HepG2 (cell line): Measurements from ENCODE around the gene VRK3. TPM values are rescaled to one million over a fixed set of nuclear protein-coding genes. Genes with fewer than 3 reads are reported as not detected.

Source experiments
- ARNT ChIP-seq: fragments of 450-650 bp; IDR thresholded peaks from 2 replicates; pipeline ENCODE4 v1.6.1; 2017
- ATM ChIP-seq: fragments of 450-650 bp; IDR thresholded peaks from 2 replicates; pipeline ENCODE4 v1.7.1; 2017; ENCODE audit warnings: mild to moderate bottlenecking, borderline replicate concordance
- CAMTA2 ChIP-seq: sonication (generic); formaldehyde crosslinking; IDR thresholded peaks from 2 replicates; pipeline ENCODE4 v1.4.0; 2020; ENCODE audit warnings: mild to moderate bottlenecking, missing genetic modification reagents, borderline replicate concordance
- CCAR2 ChIP-seq: fragments of 200-400 bp; formaldehyde crosslinking; optimal IDR thresholded peaks from 2 replicates; pipeline ENCODE3; 2018; ENCODE audit warnings: low read depth, mild to moderate bottlenecking, low read length, moderate library complexity
- DZIP1 ChIP-seq: sonication (generic); formaldehyde crosslinking; IDR thresholded peaks from 2 replicates; pipeline ENCODE4 v1.5.0; 2020; ENCODE audit warnings: mild to moderate bottlenecking, missing genetic modification reagents
- EED ChIP-seq: sonication (generic); formaldehyde crosslinking; IDR thresholded peaks from 2 replicates; pipeline ENCODE4 v1.5.0; 2020; ENCODE audit warnings: mild to moderate bottlenecking, missing genetic modification reagents
- ELF3 ChIP-seq: IDR thresholded peaks from 2 replicates; pipeline ENCODE4 v1.6.1; 2016; ENCODE audit warnings: missing genetic modification reagents, missing compliant biosample characterization
- HNRNPH1 ChIP-seq: fragments of 200-400 bp; formaldehyde crosslinking; optimal IDR thresholded peaks from 2 replicates; pipeline ENCODE3; 2017; ENCODE audit warnings: mild to moderate bottlenecking, low read depth, low read length
- HNRNPUL1 ChIP-seq: fragments of 200-400 bp; formaldehyde crosslinking; IDR thresholded peaks from 2 replicates; pipeline ENCODE4 v1.6.1; 2017; ENCODE audit warnings: low read depth, mild to moderate bottlenecking, low read length, moderate library complexity
- LRRFIP1 ChIP-seq: sonication (generic); formaldehyde crosslinking; conservative IDR thresholded peaks from 2 replicates; pipeline ENCODE4 v1.4.0; 2020; ENCODE audit warnings: missing genetic modification reagents
- NBN ChIP-seq: fragments of 450-650 bp; conservative IDR thresholded peaks from 2 replicates; pipeline ENCODE4 v1.6.1; 2017
- NR3C1 ChIP-seq: sonication (generic); formaldehyde crosslinking; IDR thresholded peaks from 2 replicates; pipeline ENCODE4 v1.4.0; 2020; ENCODE audit warnings: missing genetic modification reagents
- ZNF432 ChIP-seq: sonication (generic); formaldehyde crosslinking; IDR thresholded peaks from 2 replicates; pipeline ENCODE4 v1.5.0; 2020; ENCODE audit warnings: missing genetic modification reagents, mild to moderate bottlenecking, borderline replicate concordance
- ZNF549 ChIP-seq: sonication (generic); formaldehyde crosslinking; IDR thresholded peaks from 2 replicates; pipeline ENCODE4 v1.5.0; 2020; ENCODE audit warnings: missing genetic modification reagents
- ZNF574 ChIP-seq: sonication (generic); formaldehyde crosslinking; IDR thresholded peaks from 2 replicates; pipeline ENCODE4 v1.4.0; 2020; ENCODE audit warnings: missing genetic modification reagents
- ZNF780A ChIP-seq: sonication (generic); formaldehyde crosslinking; IDR thresholded peaks from 2 replicates; pipeline ENCODE4 v1.8.0; 2022; ENCODE audit warnings: mild to moderate bottlenecking, missing genetic modification reagents, moderate library complexity
- polyA plus RNA-seq, 8 experiments: library from polyadenylated mRNA; depleted of rRNA in 3 of 8; stranded (reverse) in 7 of 8; unstranded in 1 of 8; fragments of >200 nt; fragmentation: Illumina TruSeq in 4 of 8; extraction: Trizol in 4 of 8; gene quantifications; 2 replicates each; pipeline versions ENCODE4 v1.2.1 to v1.2.3, GENCODE V29; 2011 to 2016; ENCODE audit warnings: low read depth in 4 of 8, missing spikeins in 1 of 8, mixed read lengths in 1 of 8; ENCODE audit not compliant: insufficient read depth in 1 of 8
- total RNA-seq, 5 experiments: library from RNA; depleted of rRNA; stranded (reverse); fragments of >200 nt; fragmentation: Illumina TruSeq; extraction: Trizol; gene quantifications; 2 replicates each; pipeline ENCODE4 v1.2.3, GENCODE V29; 2016; ENCODE audit warnings: low read depth in 1 of 5
- TF ChIP-seq, protein P1 (sequence below): sonication (generic); formaldehyde crosslinking; conservative IDR thresholded peaks from 2 replicates; pipeline ENCODE4 v1.8.0; 2022; ENCODE audit warnings: mild to moderate bottlenecking, moderate library complexity, missing genetic modification reagents
- TF ChIP-seq, protein P2 (sequence below): sonication (generic); formaldehyde crosslinking; IDR thresholded peaks from 2 replicates; pipeline ENCODE4 v1.4.0; 2020; ENCODE audit warnings: missing genetic modification reagents

Gene VRK3
- total and polyA plus RNA-seq, 2 of the 13 experiments (the other 11 are each of a cell fraction or from before 2014, with no cell fraction given): 23.8 to 28.3 TPM

DNA sequence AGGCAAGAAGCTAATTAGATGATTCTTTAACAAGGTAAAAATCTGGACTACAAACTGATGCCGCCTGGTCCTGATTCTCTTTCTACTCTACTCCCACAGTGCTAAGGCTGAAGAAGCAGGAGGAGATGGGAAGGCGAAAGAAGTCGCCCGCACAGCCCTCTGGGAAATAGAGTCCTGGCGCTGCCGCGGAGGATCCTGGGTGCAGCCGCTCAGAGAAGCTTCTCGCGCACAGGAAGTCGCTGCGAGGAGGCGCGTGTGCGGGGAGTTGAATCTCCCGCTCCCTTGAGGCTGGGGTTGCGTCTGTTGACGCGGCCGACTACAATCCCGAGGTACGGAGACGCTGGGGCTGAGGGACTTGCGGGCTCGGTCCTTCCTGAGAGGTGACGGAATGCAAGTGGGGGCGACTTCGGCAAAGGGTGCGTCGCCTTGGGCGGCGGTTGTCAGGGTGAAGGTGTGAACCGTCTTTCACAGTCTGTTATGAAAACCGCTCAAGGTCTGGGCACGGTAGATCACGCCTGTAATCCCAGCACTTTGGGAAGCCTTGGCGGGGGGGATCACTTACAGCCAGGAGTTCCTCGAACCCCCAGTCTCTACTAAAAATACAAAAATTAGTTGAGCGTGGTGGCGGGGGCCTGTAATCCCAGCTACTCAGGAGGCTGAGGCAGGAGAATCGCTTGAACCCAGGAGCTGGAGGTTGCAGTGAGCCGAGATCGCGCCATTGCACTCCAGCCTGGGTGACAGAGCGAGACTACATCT is 800 bp upstream of the VRK3 start, which contains the start of gene ZNF473 (continued):
- TF ChIP-seq, protein P1, sequence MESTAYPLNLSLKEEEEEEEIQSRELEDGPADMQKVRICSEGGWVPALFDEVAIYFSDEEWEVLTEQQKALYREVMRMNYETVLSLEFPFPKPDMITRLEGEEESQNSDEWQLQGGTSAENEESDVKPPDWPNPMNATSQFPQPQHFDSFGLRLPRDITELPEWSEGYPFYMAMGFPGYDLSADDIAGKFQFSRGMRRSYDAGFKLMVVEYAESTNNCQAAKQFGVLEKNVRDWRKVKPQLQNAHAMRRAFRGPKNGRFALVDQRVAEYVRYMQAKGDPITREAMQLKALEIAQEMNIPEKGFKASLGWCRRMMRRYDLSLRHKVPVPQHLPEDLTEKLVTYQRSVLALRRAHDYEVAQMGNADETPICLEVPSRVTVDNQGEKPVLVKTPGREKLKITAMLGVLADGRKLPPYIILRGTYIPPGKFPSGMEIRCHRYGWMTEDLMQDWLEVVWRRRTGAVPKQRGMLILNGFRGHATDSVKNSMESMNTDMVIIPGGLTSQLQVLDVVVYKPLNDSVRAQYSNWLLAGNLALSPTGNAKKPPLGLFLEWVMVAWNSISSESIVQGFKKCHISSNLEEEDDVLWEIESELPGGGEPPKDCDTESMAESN (CRISPR knock-in tag): peak; percentile 97
- no peak for TF ChIP-seq NR3C1 (CRISPR knock-in tag)
- TF ChIP-seq ZNF549: no peak
- TF ChIP-seq ZNF432 (CRISPR knock-in tag): peak; percentile 86; the same call in 1 of the 2 replicates
- TF ChIP-seq DZIP1 (CRISPR knock-in tag): peak; percentile 99
- no peak for TF ChIP-seq ARNT
- TF ChIP-seq CAMTA2 (CRISPR knock-in tag): 0 out of 2 replicates have a peak, but pooled peaks have one; percentile 89
- TF ChIP-seq EED: peak; percentile 92
- TF ChIP-seq, protein P2, sequence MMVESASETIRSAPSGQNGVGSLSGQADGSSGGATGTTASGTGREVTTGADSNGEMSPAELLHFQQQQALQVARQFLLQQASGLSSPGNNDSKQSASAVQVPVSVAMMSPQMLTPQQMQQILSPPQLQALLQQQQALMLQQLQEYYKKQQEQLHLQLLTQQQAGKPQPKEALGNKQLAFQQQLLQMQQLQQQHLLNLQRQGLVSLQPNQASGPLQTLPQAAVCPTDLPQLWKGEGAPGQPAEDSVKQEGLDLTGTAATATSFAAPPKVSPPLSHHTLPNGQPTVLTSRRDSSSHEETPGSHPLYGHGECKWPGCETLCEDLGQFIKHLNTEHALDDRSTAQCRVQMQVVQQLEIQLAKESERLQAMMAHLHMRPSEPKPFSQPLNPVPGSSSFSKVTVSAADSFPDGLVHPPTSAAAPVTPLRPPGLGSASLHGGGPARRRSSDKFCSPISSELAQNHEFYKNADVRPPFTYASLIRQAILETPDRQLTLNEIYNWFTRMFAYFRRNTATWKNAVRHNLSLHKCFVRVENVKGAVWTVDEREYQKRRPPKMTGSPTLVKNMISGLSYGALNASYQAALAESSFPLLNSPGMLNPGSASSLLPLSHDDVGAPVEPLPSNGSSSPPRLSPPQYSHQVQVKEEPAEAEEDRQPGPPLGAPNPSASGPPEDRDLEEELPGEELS (CRISPR knock-in tag): peak; percentile 72; the same call in 1 of the 2 replicates
- TF ChIP-seq LRRFIP1: no peak; the same call in 1 of the 2 replicates
- no peak for TF ChIP-seq HNRNPUL1
- TF ChIP-seq NBN: no peak
- no peak for TF ChIP-seq HNRNPH1
- TF ChIP-seq ATM: no peak
- TF ChIP-seq ELF3: peak; percentile 79
- TF ChIP-seq CCAR2: no peak
- TF ChIP-seq ZNF574: peak; percentile 91
- peak; percentile 86 for TF ChIP-seq ZNF780A (CRISPR knock-in tag)
